GM21528 (cell line): Measurements from ENCODE around the gene SELENOI.

ENCODE experiments used
- ATAC-seq: cut with Tn5 transposase; IDR thresholded peaks from one replicate; pipeline ENCODE4 v1.9.1; 2021; ENCODE audit warnings: mild to moderate bottlenecking, moderate library complexity; ENCODE audit not compliant: unreplicated experiment, low FRiP score

The SELENOI gene

DNA sequence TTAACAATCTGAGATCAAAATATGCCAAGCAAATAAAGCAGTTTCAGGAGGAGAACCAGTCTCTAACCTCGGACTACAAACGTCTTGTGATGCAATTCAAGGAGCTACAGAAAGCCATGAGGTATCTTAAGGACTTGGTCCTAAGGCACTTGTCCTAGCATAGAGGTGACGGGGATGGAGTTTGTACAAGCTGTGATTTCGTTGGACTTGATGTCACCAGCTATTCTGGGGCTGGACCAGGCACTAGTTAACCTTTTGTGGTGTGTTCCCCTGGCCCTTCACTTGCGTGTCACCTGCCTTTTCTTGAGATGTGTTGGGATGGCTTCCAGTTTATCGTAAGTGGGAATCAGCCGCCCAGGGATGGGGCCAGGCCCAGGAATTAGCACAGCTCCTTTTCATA, 98.3 kb downstream of the SELENOI start:
- no peak for ATAC-seq
